Activated naive CD4-positive, alpha-beta T cell treated with Interleukin-2 at 50 U/mL for 16 hours (primary cell): ENCODE measurements around the gene COL6A1.

ENCODE experiments used
- DNase-seq: peaks from one replicate; pipeline ENCODE4 v3.0.0-alpha.2; 2020

The COL6A1 gene

DNA sequence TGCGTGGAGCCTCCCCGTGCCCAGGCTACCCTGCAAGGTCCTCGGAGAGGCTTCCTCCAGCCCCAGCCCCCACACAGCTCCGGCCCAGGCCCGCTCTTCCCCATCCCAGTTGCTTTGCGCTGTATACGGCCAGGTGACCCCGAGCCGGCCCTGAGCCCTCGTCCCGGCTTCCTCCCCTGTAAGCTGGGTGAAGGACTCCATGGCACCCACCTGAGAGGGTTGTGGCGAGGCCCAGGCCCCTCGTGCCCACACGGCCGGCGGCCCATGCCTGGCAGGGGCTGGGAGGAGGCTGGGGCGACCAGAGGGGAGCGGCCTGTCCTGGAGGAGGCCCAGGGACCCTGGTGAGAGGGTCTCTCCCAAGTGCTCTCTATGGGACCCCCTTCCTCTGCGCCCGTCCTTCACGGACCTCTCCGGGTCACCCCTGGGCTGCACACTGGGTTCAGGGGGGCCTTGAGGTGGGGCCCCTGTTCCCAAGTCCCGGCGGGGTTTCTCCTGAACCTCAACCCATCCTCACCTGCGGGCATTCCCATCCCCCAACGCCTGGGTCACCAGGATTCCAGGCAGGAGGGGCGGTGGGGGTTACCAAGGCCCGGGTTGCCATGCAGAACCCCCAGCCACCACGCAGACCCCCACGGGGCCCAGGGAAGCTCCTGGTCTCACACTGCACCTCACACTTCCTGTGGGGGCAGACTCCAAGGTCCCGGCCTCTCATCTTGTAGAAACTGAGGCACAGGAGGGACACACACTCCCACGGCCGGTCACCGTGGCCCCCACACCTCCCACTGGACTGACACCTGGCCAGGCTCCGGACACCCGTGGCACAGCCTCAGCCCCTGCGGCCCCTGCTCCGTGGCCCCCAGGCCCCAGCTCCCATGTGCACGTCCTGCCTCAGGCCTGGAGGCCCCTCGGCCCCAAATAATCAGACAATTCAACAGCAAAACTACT lies 25.2 kb downstream of the COL6A1 start:
- no peak for DNase-seq

DNA sequence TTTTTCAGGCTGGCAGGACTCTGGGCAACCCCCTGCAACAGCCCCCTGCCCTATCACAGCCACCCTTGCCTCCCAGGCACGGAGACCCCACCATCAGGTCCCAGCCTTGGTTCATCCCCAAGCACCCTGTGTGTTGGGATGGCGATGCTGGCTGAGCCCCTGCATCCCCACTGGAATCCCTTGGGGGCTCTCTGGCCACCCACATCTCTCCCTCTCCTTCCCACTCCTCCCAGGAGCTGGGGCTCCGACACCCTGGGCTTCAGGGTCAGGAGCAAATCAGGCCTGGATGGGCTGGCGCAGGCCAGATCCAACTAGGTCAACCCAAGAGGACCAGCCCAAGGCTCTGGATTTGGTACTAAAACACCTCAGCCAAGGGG lies 25.9 kb downstream of the COL6A1 start:
- DNase-seq, result no peak

DNA sequence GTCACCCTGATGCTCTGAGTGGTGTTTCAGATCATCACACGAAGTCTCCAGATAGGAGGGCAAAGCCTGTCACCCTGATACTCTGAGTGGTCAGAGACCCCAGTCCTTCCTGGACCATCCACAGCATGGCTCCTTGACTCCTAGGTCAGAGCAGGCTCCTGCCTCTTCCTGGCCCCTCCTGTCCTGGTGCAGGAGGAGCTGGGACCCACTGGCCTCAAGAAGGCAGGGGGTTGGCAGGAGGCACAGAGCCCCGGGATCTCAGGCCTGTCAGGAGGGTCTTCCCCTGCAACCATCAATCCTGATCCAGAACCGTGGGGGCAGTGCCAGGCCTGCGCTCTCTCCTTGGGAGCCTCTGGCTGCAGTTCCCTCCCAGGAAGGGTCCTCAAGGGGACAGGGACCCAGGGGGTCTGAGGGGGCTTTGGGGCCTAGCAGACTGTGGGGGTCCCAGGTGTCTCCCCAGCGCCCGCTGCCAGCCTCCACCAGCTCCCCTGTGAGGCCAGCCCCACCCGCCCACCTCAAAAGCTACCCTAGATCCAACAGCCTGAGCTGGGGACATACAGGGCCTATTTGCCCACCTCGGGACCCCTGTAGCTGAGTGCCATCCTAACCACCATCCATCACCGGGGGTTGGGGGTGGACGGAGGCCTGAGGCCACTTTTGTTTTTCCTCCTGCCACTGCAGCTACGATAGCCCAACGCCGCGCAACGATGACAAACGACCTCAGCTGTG lies 27.5 kb downstream of the COL6A1 start:
- no peak for DNase-seq

DNA sequence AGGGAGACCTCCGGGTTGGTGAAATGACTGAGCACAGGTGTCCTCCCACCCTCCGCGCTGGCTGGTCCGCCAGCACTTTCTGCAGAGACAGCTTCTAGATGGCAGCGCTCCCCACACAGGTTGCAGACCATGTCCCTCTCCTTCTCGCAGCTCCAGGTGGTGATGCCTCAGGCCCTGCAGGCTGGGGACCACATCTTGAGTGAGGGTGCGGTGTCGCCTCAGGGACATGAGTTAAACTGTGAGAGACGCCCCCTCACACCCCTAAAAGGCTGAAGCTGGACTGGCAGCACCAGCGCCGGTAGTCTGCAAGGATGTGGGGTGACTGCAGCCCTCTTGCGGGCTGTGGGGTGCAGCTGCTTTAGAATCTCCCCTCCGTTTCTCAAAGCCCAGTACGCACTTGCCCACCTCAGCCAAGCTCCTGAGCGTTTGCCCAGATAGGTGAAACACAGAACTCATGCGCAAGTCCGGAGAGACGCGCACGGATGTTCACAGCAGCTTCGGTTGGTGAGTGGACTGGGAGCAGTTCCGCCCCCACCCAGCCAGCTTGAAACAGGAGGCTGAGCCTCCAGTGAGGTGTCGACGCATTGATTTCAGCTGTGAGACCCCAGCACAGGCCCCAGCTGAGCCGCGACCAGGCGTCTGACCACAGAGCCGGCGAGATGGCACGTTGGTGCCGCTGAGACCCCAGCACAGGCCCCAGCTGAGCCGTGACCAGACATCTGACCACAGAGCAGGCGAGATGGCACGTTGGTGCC lies 28.6 kb downstream of the COL6A1 start:
- no peak for DNase-seq

DNA sequence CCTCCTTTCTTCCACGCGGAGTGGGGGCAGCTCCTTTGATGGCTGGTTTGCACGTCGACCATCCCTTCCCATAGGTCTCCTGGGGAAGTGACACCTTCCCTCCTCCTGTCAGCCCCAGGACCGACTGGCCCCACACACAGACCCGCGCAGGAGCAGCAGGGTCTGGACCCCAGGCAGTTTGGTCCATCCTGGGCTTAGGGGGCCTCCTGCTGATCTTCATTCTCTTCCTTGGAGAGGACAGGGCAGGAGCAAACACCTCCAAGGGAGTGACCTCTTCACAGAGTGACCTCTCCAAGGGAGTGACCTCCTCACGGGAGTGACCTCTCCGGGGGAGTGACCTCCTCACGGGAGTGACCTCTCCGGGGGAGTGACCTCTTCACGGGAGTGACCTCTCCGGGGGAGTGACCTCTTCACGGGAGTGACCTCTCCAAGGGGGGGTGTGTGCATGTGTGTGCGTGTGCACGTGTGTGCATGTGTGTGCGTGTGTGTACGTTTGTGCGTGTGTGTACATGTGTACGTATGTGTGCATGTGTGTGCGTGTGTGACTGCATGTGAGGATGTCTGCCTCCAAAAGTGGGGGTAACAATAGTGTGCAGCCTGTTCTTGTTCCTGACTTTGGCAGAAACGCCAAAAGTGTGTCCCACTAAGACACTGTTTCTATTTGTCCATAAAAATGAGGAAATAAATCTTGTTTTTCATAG lies 29.8 kb downstream of the COL6A1 start:
- DNase-seq, result no peak

DNA sequence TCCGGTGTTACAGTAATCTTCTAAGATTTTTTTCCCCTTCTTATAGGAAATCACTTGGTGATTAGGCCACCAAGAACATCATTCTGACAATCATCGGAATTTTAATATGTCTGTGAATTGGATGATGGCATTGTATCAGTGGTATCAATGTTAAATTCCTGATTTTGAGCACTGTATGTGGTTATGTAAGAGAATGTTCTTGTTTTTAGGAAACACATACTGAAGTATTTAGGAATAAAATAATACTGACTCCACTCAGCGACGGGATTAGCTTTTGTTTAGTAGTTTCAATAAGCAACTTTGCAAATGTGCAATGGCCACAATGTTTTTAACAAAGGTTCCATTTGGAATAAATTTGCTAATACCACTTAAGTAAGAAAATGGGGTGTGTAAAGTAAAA lies 30.6 kb downstream of the COL6A1 start:
- DNase-seq, result no peak

DNA sequence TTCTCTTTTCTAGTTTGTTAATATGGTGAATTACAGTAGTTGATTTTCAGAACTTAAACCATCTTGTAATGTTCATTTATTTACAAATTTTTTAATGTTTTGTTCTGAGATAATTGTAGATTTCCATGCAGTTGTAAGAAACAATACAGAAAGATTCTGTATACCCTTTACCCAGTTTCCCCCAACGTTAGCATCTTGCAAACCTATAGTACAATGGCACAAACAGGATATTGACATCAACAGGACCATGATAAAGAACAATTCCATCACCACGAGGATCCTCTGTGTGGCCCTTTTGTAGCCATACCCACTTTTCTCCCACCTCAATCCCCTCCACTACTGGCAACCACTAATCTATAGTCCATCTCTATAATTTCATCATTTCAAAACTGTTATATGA lies 33.3 kb downstream of the COL6A1 start:
- DNase-seq, result no peak

DNA sequence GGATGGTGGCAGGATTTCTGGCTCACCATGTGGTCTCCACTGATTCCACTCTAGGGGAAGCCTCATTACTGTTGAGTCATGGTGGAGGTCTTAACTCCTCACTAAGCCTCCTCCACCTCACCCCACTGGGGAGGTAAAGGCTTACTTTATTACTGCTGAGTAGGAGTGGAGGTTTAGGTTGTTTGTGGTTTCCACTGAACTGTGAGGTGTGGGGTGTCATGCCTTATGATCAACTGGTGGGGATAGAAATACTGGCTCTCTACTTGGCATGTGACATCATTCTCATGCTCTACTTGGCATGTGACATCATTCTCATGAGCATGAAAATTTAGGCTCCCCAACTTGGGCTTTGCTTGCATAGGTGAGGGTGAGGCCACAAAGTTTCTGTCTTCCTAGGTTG lies 35.6 kb downstream of the COL6A1 start:
- DNase-seq, result no peak

DNA sequence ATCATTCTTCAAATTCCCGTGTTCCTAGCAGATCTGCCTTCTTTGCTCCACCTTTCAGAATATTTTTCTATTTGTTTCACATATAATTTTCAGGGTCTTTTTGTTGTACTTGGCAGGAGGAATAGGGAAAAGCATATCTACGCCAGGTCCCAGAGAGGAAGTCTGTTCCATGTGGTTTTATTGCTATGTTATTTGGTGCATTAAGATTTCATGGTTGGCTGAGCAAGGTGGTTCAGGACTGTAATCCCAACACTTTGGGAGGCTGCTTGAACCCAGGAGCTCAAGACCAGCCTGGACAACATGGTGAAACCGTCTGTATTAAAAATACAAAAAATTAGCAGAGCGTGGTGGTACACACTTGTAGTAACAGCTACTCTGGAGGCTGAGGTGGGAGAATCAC lies 36.1 kb downstream of the COL6A1 start:
- DNase-seq, result no peak

DNA sequence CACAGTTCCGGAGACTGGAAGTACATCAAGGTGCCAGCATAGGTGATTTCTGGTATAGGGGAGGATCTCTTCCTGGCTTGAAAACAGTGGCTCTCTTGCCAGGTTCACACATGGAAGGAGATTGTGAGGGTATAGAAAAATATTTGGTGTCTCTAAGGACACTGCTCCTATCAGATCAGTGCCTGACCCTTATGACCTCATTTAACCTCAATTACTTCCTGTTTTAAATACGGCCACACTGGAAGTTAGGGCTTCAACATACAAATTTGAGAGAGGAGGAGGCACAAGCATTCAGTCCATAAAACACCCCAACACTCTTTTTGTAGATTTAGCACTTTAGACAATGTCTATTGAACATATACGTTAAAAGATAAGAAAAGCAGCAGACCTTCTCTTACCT lies 37.0 kb downstream of the COL6A1 start:
- DNase-seq, result no peak

DNA sequence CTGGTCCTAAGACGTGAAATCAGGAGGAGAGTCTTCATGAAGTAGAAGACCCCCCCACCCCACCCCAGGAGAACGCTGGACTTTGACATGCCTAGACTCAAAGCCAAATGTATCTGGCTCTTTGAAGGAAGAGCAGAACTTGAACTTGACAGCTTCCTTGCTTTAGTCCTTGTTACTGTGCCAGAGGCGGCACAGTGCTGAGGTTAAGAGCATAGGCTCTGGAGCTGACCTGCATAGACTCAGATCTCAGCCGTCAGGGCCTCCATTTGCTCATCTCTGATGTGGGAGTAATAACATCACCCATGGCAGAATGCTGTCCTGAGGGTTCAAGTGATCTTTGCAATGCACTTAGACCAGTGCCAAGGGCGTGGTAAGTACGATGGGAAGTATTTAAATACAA lies 39.0 kb downstream of the COL6A1 start:
- DNase-seq, result no peak

DNA sequence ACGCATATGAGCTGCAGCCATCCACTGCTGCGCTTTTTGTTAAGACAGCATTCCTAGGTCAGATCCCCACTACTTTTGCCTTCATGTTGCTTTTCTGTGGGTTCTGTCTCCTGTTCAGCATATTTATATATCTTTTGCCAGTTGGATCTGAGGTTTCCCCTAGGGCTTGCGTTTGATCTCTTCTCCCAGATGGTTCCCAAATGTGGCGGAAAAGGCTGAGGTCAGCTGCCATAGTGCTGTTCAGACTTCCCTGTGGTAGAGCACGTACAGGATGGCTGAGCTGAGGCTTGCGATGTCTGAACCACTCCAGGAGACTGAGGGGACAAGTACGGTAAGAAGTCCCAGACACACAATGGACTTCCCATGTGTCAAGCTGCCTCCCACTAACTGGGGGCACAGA lies 39.8 kb downstream of the COL6A1 start:
- no peak for DNase-seq

DNA sequence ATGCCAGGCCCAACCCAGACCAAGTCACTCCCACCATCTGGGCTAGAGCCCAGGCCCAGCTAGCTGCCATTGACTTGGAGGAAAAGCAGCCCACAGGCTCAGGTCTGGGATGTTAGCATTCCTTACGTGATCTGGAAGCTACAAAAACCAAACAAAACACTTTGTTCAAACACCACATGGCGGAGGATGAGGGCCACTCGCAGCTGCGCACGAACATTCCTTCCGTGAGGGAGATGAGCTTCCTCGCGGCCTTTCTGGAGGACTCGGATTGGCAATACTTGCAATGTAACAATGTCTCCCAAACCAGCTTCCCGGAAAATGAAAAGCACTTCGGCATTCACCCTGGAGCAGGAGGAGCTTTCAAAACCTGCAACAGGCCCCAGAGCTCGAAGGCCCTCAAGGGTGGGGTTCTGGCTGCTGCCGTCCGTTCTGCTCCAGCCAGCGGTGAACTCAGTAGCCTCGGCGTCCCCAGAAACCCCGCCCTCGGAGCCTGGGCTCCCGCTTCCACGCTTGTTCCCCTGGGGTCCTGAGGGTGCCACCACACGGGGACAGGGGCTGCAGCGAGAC lies 40.5 kb downstream of the COL6A1 start:
- DNase-seq, result no peak

DNA sequence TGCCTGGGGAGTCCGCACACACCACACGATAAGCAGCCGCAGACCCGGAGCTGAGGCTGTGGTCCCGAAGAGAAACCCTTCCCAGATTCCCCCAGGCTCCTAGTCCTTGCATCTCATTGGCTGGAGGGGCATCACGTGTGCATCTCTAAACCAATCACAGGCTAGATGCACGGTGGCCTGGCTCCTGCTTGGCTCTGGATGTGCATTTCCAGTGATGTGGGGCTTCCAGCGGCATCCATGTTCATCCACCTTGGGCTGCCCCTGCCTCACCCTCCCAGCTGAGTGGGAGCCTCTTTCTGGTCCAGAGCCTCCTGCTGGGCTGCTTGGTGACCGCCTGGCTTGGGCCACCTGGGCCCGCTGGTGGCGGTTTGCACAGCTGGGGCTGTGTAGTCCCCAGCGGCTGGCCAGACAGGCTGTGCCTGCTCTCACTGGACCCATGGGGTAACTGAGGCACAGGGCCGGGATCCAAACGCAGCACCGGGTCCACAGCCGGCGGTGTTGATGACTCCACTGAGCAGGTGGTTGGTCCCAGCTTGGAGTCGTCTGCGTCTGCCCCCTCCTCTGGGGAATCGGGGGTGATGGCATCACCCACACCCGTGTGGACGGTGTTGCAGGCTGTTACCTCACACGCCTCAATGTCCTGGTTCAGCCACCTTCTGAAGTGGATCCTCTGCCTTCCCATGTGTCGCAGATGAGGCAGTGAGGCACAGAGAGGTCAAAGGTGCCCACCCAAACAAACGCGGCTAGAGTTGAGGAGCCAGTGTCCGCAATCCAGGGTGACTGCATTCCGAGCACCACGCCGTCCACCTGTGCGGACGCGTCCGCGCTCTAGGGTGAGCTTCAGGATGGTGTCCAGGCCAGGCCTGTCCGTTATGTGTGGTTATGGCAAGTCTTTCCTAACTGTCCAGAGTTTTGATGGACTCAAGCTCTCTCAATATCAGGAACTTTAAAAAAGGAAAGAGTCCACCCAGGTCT lies 41.3 kb downstream of the COL6A1 start:
- DNase-seq, result no peak

DNA sequence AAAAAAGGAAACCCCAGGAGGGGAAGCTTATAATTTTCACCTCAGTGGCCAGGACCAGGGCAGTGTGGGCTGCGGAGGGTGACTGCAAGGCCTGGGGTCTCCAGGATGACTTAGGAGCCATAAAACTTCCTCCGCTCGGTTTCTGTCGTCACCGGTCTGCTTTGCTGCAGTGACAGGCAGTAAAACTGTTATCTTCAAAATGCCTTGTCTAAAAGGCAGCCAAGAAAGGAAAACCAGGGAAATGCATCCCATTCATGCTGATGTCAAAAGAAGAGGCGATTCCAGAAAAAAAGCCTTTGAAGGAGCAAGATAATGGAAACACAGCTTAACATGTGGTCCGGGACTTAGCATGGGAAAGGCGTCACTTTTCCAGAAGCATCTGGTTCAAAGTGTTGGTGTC lies 42.0 kb downstream of the COL6A1 start:
- no peak for DNase-seq

DNA sequence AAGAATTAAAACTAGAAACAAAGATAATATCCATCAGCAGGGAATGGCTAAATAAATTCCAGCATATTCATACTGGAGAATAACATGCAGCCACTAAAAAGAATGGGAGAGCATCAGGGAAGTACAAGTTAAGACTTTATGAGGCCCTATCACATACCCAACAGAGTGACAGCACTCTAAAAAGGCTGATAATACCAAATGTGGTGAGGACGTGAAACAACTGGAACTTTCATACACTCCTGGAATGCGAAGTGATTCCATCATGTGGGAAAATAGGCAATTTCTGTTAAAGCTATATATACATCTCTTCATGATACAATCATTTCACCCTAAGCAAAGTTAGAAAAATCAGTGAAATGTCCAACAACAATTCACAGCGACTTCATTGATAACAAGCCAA lies 42.6 kb downstream of the COL6A1 start:
- no peak for DNase-seq

DNA sequence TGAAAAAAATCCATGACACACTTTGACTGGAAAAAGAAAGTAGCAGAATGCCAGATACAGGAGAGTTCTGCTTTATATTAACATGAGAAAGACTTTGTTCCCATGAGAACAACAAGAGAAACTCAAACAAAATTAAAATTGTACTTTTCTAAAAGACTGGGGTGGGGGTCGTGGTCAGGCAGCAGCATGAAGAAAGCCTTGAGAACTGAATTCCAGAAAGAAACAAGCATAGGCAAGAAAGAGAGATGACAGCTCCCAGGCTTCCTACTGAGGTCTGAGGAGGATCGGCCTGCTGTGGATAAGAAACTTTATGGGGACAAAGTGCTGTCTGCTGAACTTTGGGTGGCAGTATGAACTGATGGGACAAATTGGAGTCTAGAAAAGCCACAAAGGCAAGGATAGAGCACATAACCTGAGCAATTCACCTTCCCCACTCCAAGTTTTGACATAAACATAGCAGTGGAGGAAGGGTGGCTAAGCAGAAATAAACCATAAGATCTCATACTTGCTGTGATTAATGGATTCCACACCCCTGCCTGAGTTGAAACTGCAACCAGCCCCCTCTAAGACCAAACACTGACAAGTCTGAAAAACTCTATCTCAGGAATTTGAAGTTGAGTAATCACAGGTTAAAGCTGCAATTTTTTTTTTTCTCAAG lies 43.7 kb downstream of the COL6A1 start:
- DNase-seq, result no peak

DNA sequence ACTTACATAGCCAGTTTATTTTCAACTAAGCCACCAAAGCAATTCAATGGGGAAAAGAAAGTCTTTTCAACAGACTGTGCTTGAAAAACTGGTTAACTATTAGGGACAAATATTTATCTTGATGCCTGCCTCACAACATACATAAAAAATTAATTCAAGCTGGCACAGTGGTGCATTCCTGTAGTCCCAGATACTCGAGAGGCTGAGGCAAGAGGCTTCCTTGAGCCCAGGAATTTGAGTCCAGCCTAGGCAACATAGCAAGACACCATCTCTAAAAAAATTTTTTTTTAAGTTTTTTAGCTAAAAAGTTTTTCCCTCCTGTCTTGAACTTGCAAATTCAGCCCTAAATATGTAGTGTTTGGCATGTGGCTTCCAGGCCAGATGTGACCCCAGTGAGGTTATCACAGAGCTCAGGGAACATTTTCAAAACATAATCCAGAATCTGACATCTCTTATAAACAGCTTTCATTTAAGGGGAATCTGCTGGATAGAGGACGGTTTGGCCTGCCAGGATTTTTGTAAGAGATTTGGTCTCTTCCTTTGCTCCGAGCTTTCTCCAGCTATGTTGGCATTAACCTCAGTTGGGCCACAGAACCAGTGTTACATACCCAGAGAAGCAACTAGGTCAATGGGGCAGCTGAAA lies 46.4 kb downstream of the COL6A1 start:
- DNase-seq, result no peak

DNA sequence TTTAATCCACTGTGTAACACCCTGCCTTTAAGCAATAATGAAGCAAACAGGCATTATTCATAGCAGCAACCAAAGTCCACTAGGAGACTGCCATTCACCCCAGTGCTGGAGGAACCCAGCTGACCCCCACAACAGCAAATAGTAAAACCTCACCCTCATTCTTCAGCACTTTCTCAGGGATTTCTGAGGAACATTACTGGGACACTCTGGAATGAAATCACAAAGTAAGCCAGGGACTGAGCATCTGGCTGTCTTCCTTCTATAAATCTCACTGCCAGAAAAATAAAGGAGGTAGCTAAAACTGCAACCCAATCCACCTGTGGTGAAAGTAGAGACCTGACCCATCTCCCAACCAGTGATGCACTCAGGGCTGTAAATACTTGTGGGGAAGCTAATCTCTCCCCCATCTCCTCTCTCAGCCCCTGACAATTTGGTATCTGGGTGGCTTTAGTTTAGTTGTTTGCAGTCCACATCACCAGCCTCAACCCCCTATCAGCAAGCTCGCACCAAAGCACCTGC lies 47.1 kb downstream of the COL6A1 start:
- no peak for DNase-seq
